HEK293 (cell line): ENCODE data around the gene ENSA.

Source experiments
- PATZ1 ChIP-seq: fragments of 450-650 bp; formaldehyde crosslinking; IDR thresholded peaks from 2 replicates; pipeline ENCODE4 v1.5.1; 2016; ENCODE audit warnings: missing biosample characterization, missing genetic modification characterization
- TCF7L2 ChIP-seq: IDR thresholded peaks from 2 replicates; pipeline ENCODE4 v1.6.1; 2011; ENCODE audit warnings: low read depth, mild to moderate bottlenecking, inconsistent platforms, low read length, moderate library complexity, borderline replicate concordance
- TRIM28 ChIP-seq: IDR thresholded peaks from 2 replicates; pipeline ENCODE4 v1.6.1; 2011; ENCODE audit warnings: low read length, control low read depth, borderline replicate concordance
- TF ChIP-seq, protein P1 (sequence below): fragments of 450-650 bp; formaldehyde crosslinking; IDR thresholded peaks from 2 replicates; pipeline ENCODE4 v1.5.1; 2016; ENCODE audit warnings: missing biosample characterization, missing genetic modification characterization

DNA sequence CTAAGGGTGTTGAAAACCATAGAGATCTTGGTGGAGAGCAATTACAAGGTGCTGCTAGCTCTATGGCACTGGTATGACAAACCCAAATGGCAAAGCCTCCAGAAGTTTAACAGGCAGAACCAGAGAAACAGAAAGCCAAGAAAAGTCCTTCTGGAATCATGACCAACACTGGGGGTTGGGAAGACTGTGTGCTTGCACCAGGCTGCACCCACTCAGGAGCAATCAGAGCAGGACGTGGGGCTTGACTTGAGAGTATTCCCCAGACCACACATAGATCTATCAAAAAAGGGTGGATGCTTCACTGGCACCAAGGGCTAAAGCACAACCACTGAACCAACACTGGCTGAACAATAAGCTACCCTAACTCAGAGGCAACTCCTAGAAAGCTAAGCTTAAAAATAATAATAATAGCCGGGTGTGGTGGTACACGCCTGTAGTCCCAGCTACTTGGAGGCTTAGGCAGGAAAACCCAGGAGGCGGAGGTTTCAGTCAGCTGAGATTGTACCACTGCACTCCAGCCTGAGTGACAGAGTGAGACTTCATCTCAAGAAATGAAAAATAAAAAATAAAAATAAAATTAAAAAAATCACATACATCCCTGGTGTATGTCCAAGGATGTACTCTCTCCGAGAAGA is 20.1 kb upstream of the ENSA start:
- TF ChIP-seq PATZ1 (tag by site-specific recombination) = no peak
- TF ChIP-seq TCF7L2 = no peak
- TF ChIP-seq, protein P1, sequence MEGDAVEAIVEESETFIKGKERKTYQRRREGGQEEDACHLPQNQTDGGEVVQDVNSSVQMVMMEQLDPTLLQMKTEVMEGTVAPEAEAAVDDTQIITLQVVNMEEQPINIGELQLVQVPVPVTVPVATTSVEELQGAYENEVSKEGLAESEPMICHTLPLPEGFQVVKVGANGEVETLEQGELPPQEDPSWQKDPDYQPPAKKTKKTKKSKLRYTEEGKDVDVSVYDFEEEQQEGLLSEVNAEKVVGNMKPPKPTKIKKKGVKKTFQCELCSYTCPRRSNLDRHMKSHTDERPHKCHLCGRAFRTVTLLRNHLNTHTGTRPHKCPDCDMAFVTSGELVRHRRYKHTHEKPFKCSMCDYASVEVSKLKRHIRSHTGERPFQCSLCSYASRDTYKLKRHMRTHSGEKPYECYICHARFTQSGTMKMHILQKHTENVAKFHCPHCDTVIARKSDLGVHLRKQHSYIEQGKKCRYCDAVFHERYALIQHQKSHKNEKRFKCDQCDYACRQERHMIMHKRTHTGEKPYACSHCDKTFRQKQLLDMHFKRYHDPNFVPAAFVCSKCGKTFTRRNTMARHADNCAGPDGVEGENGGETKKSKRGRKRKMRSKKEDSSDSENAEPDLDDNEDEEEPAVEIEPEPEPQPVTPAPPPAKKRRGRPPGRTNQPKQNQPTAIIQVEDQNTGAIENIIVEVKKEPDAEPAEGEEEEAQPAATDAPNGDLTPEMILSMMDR (tag by site-specific recombination) = no peak
- TF ChIP-seq TRIM28 = no peak
